ENCODE data around the gene SLC15A1.
"Not testable (repeated sequence)": the region's sequence is repeated elsewhere in the genome, so short reads cannot be mapped to it uniquely, and the experiment has no call there.

SLC15A1 gene

DNA sequence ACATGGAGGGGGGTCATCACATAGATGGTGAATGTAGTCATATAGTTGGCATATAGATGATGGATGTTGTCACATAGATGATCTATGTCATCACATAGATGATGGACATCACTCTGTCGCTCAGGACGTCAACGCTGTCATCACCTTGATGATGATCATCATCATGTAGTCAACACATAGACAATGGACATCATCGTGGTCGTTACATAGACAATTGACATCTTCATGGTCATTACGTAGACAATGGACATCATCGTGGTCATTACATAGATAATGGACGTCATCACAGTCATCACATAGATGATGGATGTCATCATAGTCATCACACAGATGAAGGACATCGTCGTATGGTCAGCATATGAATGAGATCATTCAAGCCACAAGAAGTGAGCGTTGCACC lies 28.6 kb upstream of the SLC15A1 start:
- DNase-seq = no peak

DNA sequence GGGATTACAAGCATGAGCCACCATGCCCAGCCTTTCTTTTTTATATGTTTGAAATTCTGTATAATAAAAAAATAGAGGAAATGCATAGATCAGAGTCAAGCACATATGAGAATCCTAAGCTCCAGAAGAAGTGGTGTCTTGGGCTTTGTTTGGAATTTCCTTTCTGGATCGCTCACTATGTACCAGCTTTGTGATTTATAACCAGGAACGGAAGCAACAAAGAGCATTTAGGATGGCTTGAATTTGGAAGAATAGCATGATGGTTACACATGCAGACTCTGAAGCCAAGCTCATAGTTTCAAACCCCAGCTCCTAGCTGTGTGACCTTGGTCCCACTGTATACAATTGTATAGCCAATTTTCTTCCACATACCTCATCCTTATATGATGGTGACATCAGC lies 28.0 kb upstream of the SLC15A1 start:
- no peak for DNase-seq

DNA sequence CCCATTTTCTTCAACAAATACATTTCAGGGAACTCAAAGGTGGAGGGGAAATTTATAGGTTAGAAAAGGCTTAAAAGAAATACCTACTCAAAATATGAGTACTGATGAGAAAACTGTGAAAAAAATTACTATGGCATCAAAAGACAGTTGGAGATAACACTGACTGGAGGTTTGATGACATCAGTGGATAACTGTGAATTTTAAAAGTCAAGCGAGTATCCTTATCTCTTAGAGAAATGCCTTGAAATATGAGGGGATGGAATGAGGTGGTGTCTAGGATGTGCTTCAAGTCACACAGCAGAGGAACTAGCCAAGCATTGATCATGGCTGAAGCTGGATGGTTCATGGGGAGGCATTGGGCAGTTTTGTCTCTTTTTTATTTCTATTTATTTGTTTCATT lies 27.2 kb upstream of the SLC15A1 start:
- no peak for DNase-seq

DNA sequence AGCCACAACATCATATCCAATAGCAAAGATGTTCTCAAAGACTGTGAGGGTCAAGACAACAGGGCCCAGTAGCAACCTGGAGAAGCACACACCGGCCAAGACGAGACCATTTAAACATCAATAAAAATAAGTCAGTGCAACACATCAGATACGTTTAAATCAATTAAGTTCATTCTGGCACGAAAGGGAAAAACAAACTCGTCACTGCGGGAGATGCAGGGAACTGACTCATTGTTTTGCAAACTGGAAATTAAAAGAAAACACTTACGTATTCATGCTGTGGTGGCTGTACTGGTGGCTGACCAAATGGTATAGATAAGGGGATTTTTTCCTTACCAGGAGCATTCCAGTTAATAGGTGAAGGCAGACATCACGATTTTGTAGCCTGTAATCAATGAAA lies 26.3 kb upstream of the SLC15A1 start:
- no peak for DNase-seq

GRCh38 chr13:98776644-98777043 lies 24.2 kb upstream of the SLC15A1 start:
- DNase-seq = no peak

DNA sequence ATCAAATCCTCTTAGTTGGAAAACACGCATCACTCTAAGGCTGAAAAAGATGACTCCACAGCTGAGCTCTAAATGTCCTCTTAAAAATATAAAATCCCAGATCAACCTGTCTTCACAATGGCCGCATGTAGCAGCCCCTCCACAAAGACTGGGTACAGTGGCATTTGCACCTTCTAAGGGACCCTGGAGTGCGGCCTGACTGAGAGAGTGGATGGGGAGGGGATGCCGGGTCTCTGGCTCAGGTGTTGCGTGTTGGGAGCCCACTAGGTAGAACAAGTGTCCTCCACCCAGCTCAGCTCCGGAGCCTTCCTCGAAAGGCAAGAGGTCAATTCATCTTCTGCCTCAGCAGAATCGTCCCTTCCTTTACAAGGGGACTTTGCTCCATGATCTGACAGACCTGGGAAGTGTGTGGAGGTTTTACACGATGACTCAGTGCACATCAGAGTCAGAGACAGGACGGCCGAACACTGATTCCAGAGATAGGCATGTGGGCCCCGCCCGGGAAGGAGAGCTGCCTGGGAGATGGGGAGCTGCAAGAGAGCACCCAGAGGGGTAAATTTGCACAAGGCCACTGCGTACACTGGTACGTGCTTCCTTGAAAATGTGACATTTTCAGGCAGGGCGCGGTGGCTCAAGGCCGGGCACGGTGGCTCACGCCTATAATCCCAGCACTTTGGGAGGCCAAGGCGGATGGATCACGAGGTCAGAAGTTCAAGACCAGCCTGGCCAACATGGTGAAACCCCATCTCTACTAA lies 23.5 kb upstream of the SLC15A1 start:
- no peak for DNase-seq

DNA sequence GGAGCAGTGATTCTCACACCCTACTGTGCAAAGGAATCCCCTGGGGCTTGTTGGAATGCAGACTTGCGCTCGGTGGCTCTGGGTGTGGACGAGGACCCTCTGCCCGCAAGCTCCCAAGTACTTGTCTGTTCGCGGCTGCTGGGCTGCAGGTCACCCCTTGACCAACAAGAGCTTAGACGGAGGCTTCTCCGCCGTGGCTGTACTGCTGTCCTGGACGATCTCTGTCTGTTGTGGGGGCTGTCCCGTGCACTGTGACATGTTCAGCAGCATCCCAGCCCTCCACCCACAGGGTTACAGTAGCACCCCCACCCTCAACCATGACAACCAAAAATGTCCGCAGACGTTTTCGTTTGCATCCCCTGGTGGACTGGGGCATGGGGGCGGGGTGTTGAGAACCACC lies 22.9 kb upstream of the SLC15A1 start:
- no peak for DNase-seq

DNA sequence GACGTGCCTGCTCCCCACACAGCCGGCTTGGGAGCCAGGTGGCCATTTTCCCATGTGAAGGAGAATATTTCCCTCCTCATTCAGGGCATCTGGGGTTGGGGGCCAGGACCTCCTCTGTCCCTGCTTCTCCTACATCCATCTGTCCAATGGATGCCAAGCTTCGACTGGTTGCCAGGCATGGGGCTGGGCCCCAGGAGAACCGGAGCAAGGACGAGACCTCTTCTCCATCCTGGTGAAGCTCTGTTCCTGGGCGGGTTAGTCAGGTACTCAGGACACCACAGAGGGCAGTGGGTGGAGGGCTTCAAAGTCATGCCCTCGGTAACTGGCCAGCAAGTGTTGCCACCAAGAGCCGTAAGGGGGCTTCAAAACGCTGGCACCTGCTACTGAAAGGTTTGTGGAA lies 22.3 kb upstream of the SLC15A1 start:
- DNase-seq = no peak

GRCh38 chr13:98773921-98774320 lies 21.4 kb upstream of the SLC15A1 start:
- DNase-seq = no peak

DNA sequence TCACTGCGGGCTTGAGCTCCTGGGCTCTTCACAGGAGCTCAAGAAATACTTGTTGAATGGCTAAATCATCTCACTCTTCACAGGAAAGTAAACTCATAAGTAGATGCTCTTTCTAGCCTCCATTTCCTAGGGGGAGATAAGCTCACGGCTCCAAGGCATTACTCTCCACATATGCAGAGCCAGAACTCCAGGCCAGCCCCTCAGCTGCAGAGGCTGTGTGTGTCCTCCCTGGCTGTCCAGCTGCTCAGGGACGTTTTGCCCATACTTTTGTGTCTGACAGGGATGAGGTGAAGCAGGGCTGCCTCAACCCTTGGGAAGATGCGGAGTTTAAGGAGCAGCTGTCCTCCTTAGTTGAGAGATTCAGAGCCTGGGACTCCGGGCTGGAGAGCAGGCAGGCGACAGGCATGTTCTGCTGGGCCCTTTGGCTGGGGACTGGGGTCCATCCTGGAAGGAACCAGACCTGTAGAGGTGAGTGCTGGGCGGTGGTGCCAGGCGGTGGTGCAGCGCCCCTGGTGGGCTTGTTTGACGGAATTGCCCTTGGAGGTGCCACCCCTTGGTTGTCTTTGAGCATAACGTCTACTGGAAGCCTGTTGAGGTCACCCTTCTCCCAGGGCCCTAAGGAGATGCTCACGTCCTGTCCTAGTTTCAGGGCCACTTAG lies 20.5 kb upstream of the SLC15A1 start:
- no peak for DNase-seq

DNA sequence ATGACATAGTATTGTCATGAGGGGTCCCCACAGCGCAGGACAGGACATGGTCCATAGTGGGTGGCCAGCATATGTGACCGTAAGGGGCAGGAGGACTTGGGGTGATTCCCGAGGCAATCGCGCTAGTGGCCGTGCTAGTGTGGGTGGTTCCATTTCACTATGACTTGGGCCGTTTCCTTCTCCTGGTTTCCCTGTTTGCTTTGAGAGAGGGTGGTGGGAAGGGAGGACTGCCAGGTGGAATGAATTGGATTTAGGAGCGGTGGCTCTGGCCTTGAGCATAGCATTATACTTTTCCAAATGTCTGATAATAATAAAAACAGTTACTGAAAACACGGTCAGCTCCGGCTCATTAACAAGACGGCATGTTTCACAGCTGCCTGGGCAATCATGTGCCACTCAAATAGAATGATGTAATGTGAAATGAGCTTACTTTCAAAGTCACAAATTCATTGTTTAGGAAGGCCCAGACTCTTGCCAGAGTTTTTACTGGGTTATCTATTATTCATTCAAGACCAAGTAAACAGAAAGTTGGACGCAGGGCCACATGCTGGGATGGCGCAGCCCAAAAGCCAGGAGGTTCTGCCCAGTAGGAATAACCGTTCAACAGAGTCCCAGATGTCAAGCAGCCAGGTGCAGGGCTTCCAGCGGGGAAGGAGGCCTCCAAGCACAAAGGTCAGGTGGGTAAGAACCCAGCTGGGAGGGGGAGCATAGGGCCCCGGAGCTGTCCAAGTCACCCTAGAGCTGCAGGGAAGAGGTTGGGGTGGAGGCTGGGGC lies 19.6 kb upstream of the SLC15A1 start:
- DNase-seq = no peak

DNA sequence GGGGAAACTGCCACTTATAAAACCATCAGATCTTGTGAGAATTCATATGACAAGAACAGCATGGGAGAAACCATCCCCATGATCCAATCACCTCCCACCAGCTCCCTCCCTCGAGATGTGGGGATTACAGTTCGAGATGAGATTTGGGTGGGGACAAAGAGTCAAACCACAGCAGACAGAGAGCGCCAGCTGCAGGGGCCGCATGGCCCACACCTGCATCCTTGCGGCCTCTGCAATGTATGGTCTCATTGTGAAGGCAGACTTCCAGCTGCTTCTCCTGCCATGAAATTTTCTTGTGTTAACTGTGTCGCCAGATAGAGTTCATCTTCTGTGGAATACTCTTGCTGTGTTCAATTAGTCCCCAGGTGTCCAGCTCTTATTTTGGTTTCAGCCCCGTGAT lies 17.3 kb upstream of the SLC15A1 start:
- no peak for DNase-seq

- DNase-seq = no peak
Measured at GRCh38 chr13:98768522-98768921, 16.1 kb upstream of the SLC15A1 start.

DNA sequence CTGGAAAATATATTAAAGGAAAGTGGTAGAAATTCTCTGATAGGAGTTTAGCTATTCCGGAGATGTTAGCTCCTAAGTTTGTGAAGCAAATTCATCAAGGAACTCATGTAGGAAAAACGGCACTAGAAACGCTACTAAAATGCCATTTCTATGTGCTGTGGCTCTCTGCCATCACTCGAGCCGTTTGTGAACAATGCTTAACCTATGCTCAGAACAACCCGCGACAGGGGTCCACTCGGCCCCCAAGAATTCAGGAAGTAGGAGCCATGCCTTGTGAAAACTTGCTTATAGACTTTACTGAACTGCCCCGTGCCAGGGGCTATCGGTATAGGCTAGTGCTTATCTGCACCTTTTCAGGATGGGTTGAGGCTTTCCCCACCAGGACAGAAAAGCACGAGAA lies 14.2 kb upstream of the SLC15A1 start:
- DNase-seq = no peak

GRCh38 chr13:98765996-98766519 lies 13.6 kb upstream of the SLC15A1 start:
- no peak for DNase-seq

- no peak for DNase-seq
Measured at GRCh38 chr13:98761986-98762616, 9.6 kb upstream of the SLC15A1 start.

GRCh38 chr13:98761126-98761985 lies 8.9 kb upstream of the SLC15A1 start:
- DNase-seq = no peak

- DNase-seq = no peak
Measured at GRCh38 chr13:98755729-98756128, 3.3 kb upstream of the SLC15A1 start.

- DNase-seq = no peak
Measured at GRCh38 chr13:98755116-98755515, 2.6 kb upstream of the SLC15A1 start.

GRCh38 chr13:98754468-98754867 lies 2.0 kb upstream of the SLC15A1 start:
- DNase-seq = not testable (repeated sequence)

GRCh38 chr13:98751861-98752466 lies 508 bp downstream of the SLC15A1 start:
- DNase-seq = no peak

DNA sequence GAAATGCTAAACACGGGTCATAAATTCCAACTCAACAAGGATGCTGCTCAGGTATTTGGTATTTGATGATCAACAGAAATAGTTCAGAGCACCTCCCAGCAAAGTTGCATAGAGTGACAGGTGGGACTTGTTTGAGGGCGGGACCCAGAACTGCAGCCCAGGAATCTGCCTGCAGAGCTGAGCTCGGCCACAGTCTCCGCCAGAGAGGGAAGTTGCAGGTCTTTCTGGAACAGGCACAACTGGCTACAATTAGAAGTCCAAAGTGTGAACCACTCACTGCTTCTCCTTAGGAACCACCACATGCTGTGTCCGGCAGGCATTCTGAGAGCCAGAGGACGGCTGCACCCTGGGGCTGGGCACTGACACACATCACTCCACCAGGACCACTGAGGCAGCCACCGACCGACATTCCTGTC lies 1.1 kb downstream of the SLC15A1 start:
- no peak for DNase-seq

Measured in GOT3 (cell line).